ENCODE measurements around the gene RAB33B.
A peak's percentile ranks its signal among the peaks of the same experiment; 100 is the strongest.
"Not testable (repeated sequence)": the region's sequence is repeated elsewhere in the genome, so short reads cannot be mapped to it uniquely, and the experiment has no call there.

The RAB33B gene

GRCh38 chr4:139454111-139455045, at the start of gene RAB33B:
Gene RAB33B (plus strand): TSS chr4:139454121. CDS start chr4:139454196, 75 bp downstream.
- DNase-seq, result no peak

GRCh38 chr4:139410312-139410711, 43.6 kb upstream of the RAB33B start:
- no peak for DNase-seq

DNA sequence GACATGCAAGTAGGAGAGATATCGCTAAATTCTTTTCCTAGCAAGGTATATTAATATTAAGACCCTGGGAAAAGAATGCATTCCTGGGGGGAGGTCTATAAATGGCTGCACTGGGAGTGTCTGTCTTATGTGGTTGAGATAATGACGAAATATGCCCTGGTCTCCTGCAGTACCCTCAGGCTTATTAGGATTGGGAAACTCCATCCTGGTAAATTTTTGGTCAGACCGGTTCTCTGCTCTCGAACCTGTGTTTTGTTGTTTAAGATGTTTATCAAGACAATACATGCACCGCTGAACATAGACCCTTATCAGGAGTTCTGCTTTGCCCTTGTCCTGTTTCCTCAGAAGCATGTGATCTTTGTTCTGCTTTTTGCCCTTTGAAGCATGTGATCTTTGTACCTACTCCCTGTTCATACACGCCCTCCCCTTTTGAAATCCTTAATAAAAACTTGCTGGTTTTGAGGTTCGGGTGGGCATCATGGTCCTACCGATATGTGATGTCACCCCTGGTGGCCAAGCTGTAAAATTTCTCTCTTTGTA, 39.2 kb upstream of the RAB33B start:
- DNase-seq, result not testable (repeated sequence)

DNA sequence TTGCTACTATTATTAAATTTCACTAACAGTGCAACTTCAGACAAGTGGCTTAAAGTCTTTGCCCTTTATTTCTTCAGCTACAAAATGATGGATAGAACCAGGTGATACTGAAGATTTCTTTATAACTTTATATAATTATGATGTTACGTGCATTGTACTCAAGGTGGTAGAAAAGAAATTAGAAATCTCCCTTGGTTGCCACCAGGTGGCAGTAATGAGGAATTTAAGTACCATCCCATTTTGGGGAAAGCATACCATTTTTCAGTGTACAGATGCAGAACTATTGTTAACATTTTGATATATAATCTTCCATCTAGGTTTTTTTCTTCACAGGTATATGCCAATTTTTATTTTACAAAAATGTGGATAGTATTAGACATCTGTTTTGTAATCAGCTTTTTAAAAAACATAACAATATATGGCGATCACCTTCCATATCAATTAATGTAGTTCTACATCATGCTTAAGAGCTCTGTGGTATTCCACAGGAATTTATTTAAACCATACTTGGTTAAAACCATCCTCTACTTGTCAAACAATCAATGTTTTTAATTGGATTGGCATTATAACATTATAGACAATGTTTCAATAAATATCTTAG, 37.7 kb upstream of the RAB33B start:
- no peak for DNase-seq

DNA sequence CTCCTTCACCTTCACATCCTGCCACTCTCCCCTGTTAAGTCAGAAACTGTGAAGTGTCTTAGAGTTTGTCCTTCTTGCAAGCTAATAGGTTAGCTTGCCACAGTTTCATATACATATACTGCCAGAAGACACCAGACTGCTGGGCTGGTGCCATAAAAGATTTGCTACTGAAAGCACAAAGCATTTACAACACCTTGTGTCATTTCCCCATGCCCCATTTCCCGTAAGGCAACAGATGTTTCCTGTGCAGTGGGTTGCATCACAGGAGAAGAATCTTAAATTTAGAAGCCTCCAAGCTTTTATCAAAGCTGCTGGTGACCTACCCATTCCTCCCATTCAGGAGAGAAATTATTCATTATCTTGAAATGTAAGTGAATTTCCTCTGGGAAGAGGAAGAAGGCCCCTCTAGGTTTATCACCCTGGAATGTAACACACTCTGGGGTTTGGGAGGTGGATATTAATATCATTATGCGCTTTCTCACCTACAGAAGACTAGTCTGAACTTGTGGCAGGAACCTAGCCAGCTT, 34.5 kb upstream of the RAB33B start:
- peak; percentile 91 for DNase-seq

GRCh38 chr4:139420652-139421051, 33.3 kb upstream of the RAB33B start:
- no peak for DNase-seq

- DNase-seq, result no peak
Measured at GRCh38 chr4:139436122-139436521, 17.8 kb upstream of the RAB33B start.

DNA sequence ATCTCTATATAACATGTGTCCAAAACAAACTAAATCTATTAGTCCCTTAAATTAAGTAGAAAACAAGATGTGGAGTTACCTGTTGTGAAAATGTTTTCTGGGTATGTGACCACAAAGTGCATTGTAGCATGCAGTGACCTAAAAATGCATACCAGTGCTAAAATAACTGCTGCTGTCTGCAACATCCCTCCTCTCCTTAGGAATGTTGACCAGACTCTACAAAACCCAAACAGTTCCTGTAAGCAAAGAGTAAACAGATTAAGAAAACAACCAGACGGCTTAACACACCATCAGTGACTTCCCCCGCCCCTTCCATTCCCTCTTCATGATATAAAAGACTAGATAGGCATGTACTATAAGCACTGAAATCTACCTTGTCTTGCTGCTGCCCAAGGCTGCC, 15.8 kb upstream of the RAB33B start:
- DNase-seq, result no peak

DNA sequence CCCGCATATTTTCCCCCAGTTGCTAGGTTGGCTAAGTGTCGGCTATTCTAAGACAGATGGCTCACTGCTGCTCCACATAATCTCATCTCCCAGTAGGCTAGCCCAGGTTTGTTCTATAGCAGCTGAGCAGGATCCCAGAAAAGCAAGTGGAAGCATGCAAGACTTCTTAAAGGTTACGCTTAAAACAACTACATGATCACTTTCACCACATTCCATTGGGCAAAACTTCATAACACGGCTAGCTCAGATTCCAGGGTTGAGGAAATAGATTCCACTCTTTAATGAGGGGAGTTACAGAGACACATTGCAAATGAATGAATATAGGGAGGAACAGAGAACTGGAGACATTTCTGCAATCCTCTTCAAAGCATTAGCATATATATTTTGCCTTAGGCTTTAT, 12.9 kb upstream of the RAB33B start:
- no peak for DNase-seq

- no peak for DNase-seq
Measured at GRCh38 chr4:139443661-139444060, 10.3 kb upstream of the RAB33B start.

- not testable (repeated sequence) for DNase-seq
Measured at GRCh38 chr4:139444881-139445280, 9.0 kb upstream of the RAB33B start.

- DNase-seq, result not testable (repeated sequence)
Measured at GRCh38 chr4:139447078-139447477, 6.8 kb upstream of the RAB33B start.

- DNase-seq, result no peak
Measured at GRCh38 chr4:139450586-139450985, 3.3 kb upstream of the RAB33B start.

DNA sequence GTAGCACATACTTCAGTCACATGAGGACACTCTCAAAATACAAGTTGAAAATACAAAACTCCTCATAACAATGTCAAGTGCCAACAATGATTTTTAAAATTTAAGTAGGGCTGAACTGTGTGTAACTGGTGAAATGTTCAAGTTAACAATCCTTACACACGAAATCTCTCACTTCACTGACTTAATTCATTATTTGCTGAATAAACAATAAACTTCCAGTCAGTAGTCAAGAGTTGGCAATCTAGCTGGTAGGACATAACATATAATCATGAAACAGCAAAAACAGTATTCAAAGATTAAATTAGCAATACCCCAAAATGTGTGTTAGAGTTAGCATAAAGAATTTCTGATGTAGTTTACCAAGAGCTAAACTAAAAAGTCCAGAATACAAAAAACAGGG, 1.9 kb upstream of the RAB33B start:
- DNase-seq, result no peak

GRCh38 chr4:139453041-139453370, 915 bp upstream of the RAB33B start:
- DNase-seq, result no peak

DNA sequence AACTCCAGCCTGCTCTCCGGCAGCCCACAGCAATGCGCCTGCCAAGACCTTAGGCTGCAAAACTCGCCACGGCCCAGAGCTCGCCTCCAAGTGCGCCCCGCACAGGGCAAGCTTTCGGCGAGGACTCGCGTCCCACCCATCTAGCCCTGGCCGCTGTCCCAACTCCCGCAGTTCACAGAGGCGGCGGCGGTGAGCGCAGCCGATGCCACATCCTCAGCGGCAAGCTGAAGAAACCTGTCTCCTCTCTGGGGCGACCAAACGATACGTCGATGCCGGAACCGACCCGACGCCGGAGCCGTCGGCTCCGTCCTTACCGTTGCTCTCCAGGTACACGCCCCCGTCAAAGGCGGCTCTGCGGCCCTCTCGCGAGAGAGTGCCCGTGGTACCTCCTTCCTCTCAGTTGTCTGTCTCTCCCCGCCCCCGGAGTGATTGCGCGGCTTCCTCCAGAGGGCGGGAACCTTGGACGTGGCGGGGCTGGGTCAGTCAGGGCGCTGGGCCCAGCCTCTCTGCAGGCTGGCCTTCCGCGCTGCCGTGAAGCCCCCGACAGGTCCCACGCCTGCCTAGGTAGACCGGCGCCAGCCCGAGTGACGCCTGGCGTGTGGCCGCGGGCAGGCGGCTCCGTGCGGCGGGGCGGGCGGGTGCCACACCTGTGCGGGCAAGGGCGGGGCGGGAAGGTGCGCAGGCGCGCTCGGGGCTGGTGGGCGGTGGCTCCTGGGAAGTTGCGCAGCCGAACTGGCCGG, 380 bp upstream of the RAB33B start:
- DNase-seq, result peak; percentile 93

GRCh38 chr4:139455126-139455538, 1.2 kb downstream of the RAB33B start:
- DNase-seq, result no peak

DNA sequence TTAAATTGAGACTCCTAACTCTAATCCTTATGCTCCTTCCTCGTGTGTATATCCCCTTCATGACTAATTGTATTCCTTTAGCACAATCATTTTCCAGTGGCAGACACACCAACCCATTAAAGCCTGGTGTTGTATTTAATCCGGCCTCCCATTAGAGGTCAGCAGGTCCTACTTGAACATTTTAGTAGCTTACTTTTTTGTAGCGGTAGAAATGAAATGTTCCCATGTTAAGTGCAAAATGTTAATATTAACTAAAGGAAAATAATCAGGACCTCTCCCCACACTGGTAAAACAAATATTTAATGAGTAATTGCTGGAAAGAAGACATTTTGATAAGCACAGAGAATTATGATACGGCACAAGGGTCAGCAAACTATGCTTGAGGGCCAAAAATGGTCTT, 3.4 kb downstream of the RAB33B start:
- no peak for DNase-seq

GRCh38 chr4:139458543-139458942, 4.6 kb downstream of the RAB33B start:
- no peak for DNase-seq

GRCh38 chr4:139458999-139459398, 5.1 kb downstream of the RAB33B start:
- DNase-seq, result peak; percentile 7

- no peak for DNase-seq
Measured at GRCh38 chr4:139460565-139460964, 6.6 kb downstream of the RAB33B start.

DNA sequence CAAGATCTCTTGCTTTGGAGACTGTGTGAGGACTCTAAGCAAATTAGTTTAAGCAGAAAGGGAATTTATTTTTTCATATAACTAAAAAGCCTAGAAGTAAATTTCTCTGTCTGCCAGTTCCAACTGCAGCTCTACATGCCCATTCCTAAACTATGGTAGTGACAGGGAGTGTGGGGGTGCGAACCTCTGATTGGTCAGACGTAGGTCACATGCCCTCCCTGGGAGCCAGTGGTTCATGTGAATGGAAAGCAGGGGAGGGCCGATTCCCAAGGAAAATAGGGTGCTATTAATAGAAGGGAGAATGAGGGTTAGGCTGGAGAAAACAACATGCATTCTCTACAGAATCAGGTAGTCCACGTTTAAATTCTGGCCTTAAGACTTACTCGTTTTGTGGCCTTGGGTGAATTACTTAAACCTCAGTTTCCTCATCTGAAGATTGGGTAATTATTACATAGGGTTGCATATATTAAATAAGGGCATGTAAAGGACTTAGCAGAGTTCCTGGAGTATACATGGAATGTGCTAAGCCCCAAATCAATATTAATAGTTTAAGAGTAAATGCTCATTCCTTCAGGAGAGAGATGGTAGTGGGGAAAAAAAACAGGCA, 7.2 kb downstream of the RAB33B start:
- DNase-seq, result no peak

DNA sequence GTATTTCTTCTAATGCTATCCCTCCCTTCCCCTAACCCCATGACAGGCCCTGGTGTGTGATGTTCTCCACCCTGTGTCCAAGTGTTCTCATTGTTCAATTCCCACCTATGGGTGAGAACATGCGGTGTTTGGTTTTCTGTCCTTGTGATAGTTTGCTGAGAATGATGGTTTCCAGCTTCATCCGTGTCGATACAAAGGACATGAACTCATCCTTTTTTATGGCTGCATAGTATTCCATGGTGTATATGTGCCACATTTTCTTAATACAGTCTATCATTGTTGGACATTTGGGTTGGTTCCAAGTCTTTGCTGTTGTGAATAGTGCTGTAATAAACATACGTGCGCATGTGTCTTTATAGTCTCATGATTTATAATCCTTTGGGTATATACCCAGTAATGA, 10.6 kb downstream of the RAB33B start:
- DNase-seq, result not testable (repeated sequence)

All from NCI-H226 (cell line).